Activated CD8-positive, alpha-beta T cell treated with anti-CD3 and anti-CD28 coated beads for 36 hours (primary cell): ENCODE results near the gene GPR84. TPM values are rescaled to one million over a fixed set of nuclear protein-coding genes. Genes with fewer than 3 reads are reported as not detected.

Experiments used
- ATAC-seq: fragments of 200-7000 bp; cut with Tn5 transposase; one replicate; pipeline ENCODE4 v1.10.0; 2021; ENCODE audit warnings: mild to moderate bottlenecking, moderate library complexity
- CTCF ChIA-PET: fragments of 350-600 bp; sonication (Branson Sonifier 250); formaldehyde crosslinking; loops from one replicate; lab custom pipeline; 2021; ENCODE audit warnings: antibody characterized with exemption; lab: Charles Lee
- POLR2A ChIA-PET: fragments of 350-600 bp; sonication (Branson Sonifier 250); formaldehyde crosslinking; loops from one replicate; lab custom pipeline; 2021; ENCODE audit warnings: antibody characterized with exemption; lab: Charles Lee
- DNase-seq: peaks from one replicate; pipeline ENCODE4 v3.0.0-alpha.2; 2020
- H3K27ac Mint-ChIP-seq: one replicate; pipeline ENCODE4 v1.8.0; 2021; ENCODE audit warnings: mild to moderate bottlenecking, mixed read lengths
- H3K27me3 Mint-ChIP-seq: one replicate; pipeline ENCODE4 v1.8.0; 2021; ENCODE audit warnings: mixed read lengths
- H3K36me3 Mint-ChIP-seq: one replicate; pipeline ENCODE4 v1.8.0; 2021; ENCODE audit warnings: low read depth, mixed read lengths
- H3K4me1 Mint-ChIP-seq: one replicate; pipeline ENCODE4 v1.8.0; 2021; ENCODE audit warnings: low read depth, mixed read lengths
- H3K4me3 Mint-ChIP-seq: one replicate; pipeline ENCODE4 v1.8.0; 2021; ENCODE audit warnings: mild to moderate bottlenecking, moderate library complexity, mixed read lengths
- H3K9me3 Mint-ChIP-seq: one replicate; pipeline ENCODE4 v1.8.0; 2021; ENCODE audit warnings: mixed read lengths
- intact Hi-C: fragments of 100-400 bp; cut with micrococcal nuclease; formaldehyde crosslinking; loops from one replicate; pipeline ENCODE4 v1.10.0; 2022
- total RNA-seq, 2 experiments: library from RNA; stranded (reverse); gene quantifications; one replicate each; pipeline ENCODE4 v1.2.3, GENCODE V29; 2021
- TF ChIP-seq, protein P1 (sequence below): fragments of 200-600 bp; IDR thresholded peaks from one replicate; pipeline ENCODE4 v1.8.0; 2022; ENCODE audit warnings: antibody characterized with exemption, mild to moderate bottlenecking

The GPR84 gene
- total RNA-seq, 2 experiments from 2014 or later, result not detected

DNA sequence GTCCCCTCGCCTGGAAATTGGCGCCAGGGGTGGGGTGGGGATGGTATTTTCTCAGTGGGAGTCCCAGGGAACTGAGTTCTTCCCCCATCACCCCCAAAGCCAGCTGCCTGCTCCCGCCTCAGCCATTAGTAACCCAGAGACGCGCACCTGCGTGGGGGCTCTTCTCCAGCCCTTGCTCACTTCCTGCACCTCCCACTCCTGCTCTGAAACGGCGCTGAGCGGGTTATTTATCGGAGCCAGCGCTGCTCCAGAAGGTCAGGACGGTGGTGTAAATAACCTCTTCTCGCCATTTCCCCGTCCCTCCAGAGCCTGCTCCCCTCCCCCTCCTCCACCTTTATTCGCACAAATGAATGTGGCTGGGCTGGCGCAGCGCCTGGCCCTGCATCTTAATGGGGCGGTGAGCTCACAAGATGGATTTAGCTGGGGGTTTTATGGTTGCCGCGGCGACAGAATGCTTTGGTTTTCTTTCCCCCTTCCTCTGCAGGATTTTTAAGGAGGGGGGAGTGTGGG, 12.2 kb downstream of the GPR84 start:
- DNase-seq, result peak; percentile 73
- peaks cover 13% of the 10 kb centered on the region for H3K36me3 Mint-ChIP-seq

DNA sequence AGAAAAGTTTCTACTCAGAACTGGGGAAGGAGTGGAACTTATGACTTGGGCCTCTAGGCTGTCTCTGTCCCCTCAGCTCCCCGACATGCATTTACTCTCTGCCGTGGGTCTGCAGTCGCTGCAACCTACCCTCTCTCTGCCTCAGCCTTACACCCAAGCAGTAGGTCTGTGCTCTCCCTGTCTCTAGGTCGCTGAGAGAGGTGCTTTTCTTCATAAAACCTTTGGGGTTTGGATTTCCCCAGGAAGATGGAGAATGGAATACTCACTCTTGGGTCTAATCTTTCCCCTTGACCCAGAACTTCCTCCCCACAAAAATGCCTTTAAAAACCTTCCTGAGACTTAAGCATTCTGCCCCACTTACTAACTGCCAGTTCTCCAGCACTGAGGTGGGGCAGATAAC, 12.9 kb downstream of the GPR84 start:
- TF ChIP-seq, protein P1, sequence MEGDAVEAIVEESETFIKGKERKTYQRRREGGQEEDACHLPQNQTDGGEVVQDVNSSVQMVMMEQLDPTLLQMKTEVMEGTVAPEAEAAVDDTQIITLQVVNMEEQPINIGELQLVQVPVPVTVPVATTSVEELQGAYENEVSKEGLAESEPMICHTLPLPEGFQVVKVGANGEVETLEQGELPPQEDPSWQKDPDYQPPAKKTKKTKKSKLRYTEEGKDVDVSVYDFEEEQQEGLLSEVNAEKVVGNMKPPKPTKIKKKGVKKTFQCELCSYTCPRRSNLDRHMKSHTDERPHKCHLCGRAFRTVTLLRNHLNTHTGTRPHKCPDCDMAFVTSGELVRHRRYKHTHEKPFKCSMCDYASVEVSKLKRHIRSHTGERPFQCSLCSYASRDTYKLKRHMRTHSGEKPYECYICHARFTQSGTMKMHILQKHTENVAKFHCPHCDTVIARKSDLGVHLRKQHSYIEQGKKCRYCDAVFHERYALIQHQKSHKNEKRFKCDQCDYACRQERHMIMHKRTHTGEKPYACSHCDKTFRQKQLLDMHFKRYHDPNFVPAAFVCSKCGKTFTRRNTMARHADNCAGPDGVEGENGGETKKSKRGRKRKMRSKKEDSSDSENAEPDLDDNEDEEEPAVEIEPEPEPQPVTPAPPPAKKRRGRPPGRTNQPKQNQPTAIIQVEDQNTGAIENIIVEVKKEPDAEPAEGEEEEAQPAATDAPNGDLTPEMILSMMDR, result no peak
- no peaks in the 10 kb centered on the region for H3K27me3 Mint-ChIP-seq
- no peak for ATAC-seq
- H3K36me3 Mint-ChIP-seq, result peaks cover 15% of the 10 kb centered on the region
- CTCF ChIA-PET, result interaction anchor here (0.7 to 5.1 kb wide), 10 partner anchors 7 to 58 kb away, joined by 3 to 25 read pairs (median 6); no protein-coding TSS in a partner anchor
- H3K27ac Mint-ChIP-seq, result no peak overlapping the region
- H3K9me3 Mint-ChIP-seq, result no peaks in the 10 kb centered on the region
- no peak for DNase-seq
- no peak overlapping the region for H3K4me3 Mint-ChIP-seq
- POLR2A ChIA-PET, result interaction anchor here (1.6 kb wide), 1 partner anchor 58 kb away, joined by 4 read pairs; no protein-coding TSS in a partner anchor
- H3K4me1 Mint-ChIP-seq, result peaks cover 15% of the 10 kb centered on the region
- intact Hi-C loops, result no loop called here

More for the DNA sequence above, 12.2 kb downstream of the GPR84 start:
- H3K4me3 Mint-ChIP-seq, result peak overlapping the region; percentile 43
- CTCF ChIA-PET, result interaction anchor here (1.0 to 5.1 kb wide), 11 partner anchors 9 to 59 kb away, joined by 3 to 25 read pairs (median 5); partner anchors contain the start of gene COPZ1
- H3K4me1 Mint-ChIP-seq, result peaks cover 15% of the 10 kb centered on the region
- POLR2A ChIA-PET, result interaction anchor here (0.6 to 2.1 kb wide), 6 partner anchors 11 to 85 kb away, joined by 3 to 8 read pairs (median 4); no protein-coding TSS in a partner anchor
- peak overlapping the region; percentile 44 for H3K27ac Mint-ChIP-seq
- no peaks in the 10 kb centered on the region for H3K9me3 Mint-ChIP-seq
- TF ChIP-seq, protein P1, result no peak
- intact Hi-C loops, result no loop called here
- peak; percentile 81 for ATAC-seq
- H3K27me3 Mint-ChIP-seq, result no peaks in the 10 kb centered on the region

DNA sequence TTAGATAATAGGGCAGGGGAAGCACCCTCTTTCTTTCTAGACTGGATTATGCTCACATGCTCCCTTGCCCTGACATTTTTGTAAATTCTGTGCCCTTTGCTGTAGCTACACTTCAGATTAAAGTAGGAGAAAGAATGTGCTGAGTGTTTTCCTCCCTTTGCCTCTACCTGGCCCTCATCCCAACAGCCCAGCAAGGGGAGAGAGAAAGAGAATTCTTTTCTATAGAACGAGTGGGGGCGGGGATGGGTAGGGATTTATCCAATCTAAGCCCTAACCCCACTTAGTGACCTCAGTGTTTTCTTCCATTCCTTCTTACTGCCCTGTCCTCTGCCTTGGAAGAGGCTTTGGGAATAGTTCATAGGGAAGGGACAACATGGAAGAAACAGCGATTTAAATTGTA, 13.5 kb downstream of the GPR84 start:
- no peak overlapping the region for H3K27ac Mint-ChIP-seq
- no peak for ATAC-seq
- peaks cover 15% of the 10 kb centered on the region for H3K4me1 Mint-ChIP-seq
- H3K27me3 Mint-ChIP-seq, result no peaks in the 10 kb centered on the region
- H3K36me3 Mint-ChIP-seq, result peaks cover 15% of the 10 kb centered on the region
- POLR2A ChIA-PET, result no interaction called here
- H3K9me3 Mint-ChIP-seq, result no peaks in the 10 kb centered on the region
- no peak overlapping the region for H3K4me3 Mint-ChIP-seq
- CTCF ChIA-PET, result interaction anchor here (0.7 to 5.1 kb wide), 9 partner anchors 8 to 57 kb away, joined by 3 to 25 read pairs (median 7); no protein-coding TSS in a partner anchor
- DNase-seq, result no peak
- intact Hi-C loops, result no loop called here
- TF ChIP-seq, protein P1, result no peak

DNA sequence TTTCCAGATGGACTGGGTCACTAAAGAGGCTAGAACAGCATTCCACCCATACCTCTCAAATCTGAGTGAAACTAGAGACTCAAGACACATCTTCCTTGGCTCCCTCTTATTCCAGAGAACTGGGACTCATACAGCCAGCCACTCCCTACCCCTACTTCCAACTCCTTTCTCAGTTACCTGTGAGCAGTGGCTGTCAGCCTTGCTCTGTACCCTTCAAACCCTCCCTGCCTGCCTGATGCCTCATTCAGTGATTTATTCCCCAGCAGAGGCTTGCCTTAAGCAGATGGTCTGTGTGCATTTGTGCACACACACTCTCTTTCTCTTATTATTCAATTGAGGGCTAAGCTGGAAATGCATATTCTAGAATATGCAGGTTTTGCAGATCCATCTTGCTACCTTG, 14.6 kb downstream of the GPR84 start:
- CTCF ChIA-PET, result interaction anchor here (0.8 to 5.1 kb wide), 6 partner anchors 9 to 56 kb away, joined by 3 to 23 read pairs (median 6); partner anchors contain the start of gene COPZ1

More for the DNA sequence above, 14.6 kb downstream of the GPR84 start:
- intact Hi-C loops, result no loop called here
- no peaks in the 10 kb centered on the region for H3K27me3 Mint-ChIP-seq
- no peak overlapping the region for H3K4me3 Mint-ChIP-seq
- ATAC-seq (no peak), DNase-seq (no peak)
- peaks cover 15% of the 10 kb centered on the region for H3K4me1 Mint-ChIP-seq
- TF ChIP-seq, protein P1, result no peak
- POLR2A ChIA-PET, result interaction anchor here (1.0 kb wide), 3 partner anchors 8 to 62 kb away, joined by 3 to 5 read pairs (median 3); no protein-coding TSS in a partner anchor
- H3K9me3 Mint-ChIP-seq, result no peaks in the 10 kb centered on the region
- H3K36me3 Mint-ChIP-seq, result peaks cover 21% of the 10 kb centered on the region
- H3K27ac Mint-ChIP-seq, result no peak overlapping the region
